Parathyroid adenoma (tissue), 2 donors: ENCODE data around the gene ERCC8.
A peak's percentile ranks its signal among the peaks of the same experiment; 100 is the strongest.

Experiments used
- H2AFZ ChIP-seq: fragments of 300-600 bp; sonication (generic); one replicate; pipeline ENCODE4 v1.7.0; 2017; ENCODE audit warnings: antibody characterized with exemption, mild to moderate bottlenecking
- H3K27ac ChIP-seq: fragments of 300-600 bp; sonication (generic); one replicate; pipeline ENCODE4 v1.7.0; 2017
- H3K27me3 ChIP-seq: fragments of 300-600 bp; sonication (generic); one replicate; pipeline ENCODE4 v1.7.0; 2017; ENCODE audit warnings: low read length; ENCODE audit not compliant: control insufficient read depth, insufficient read depth
- H3K36me3 ChIP-seq: fragments of 300-600 bp; sonication (generic); one replicate; pipeline ENCODE4 v1.7.0; 2017; ENCODE audit warnings: low read length; ENCODE audit not compliant: control insufficient read depth, insufficient read depth
- H3K4me1 ChIP-seq: fragments of 300-600 bp; sonication (generic); one replicate; pipeline ENCODE4 v1.7.0; 2017; ENCODE audit warnings: control low read depth
- H3K4me2 ChIP-seq: fragments of 300-600 bp; sonication (generic); one replicate; pipeline ENCODE4 v1.7.0; 2017; ENCODE audit warnings: low read length
- H3K4me3 ChIP-seq: fragments of 300-600 bp; sonication (generic); one replicate; pipeline ENCODE4 v1.7.0; 2017; ENCODE audit warnings: low read depth, low read length
- H3K79me2 ChIP-seq: fragments of 300-600 bp; sonication (generic); one replicate; pipeline ENCODE4 v1.7.0; 2017; ENCODE audit warnings: control low read depth
- H3K9ac ChIP-seq: fragments of 300-600 bp; sonication (generic); one replicate; pipeline ENCODE4 v1.7.0; 2017; ENCODE audit warnings: mild to moderate bottlenecking
- H3K9me3 ChIP-seq: fragments of 300-600 bp; sonication (generic); one replicate; pipeline ENCODE4 v1.7.0; 2017; ENCODE audit warnings: low read length; ENCODE audit not compliant: control insufficient read depth
- TF ChIP-seq, protein P1 (sequence below): fragments of 300-600 bp; sonication (generic); IDR thresholded peaks from one replicate; pipeline ENCODE4 v1.7.0; 2017; ENCODE audit warnings: antibody characterized with exemption, mild to moderate bottlenecking
- donor health status: primary hyperparathyroidism.

The ERCC8 gene, protein sequence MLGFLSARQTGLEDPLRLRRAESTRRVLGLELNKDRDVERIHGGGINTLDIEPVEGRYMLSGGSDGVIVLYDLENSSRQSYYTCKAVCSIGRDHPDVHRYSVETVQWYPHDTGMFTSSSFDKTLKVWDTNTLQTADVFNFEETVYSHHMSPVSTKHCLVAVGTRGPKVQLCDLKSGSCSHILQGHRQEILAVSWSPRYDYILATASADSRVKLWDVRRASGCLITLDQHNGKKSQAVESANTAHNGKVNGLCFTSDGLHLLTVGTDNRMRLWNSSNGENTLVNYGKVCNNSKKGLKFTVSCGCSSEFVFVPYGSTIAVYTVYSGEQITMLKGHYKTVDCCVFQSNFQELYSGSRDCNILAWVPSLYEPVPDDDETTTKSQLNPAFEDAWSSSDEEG

DNA sequence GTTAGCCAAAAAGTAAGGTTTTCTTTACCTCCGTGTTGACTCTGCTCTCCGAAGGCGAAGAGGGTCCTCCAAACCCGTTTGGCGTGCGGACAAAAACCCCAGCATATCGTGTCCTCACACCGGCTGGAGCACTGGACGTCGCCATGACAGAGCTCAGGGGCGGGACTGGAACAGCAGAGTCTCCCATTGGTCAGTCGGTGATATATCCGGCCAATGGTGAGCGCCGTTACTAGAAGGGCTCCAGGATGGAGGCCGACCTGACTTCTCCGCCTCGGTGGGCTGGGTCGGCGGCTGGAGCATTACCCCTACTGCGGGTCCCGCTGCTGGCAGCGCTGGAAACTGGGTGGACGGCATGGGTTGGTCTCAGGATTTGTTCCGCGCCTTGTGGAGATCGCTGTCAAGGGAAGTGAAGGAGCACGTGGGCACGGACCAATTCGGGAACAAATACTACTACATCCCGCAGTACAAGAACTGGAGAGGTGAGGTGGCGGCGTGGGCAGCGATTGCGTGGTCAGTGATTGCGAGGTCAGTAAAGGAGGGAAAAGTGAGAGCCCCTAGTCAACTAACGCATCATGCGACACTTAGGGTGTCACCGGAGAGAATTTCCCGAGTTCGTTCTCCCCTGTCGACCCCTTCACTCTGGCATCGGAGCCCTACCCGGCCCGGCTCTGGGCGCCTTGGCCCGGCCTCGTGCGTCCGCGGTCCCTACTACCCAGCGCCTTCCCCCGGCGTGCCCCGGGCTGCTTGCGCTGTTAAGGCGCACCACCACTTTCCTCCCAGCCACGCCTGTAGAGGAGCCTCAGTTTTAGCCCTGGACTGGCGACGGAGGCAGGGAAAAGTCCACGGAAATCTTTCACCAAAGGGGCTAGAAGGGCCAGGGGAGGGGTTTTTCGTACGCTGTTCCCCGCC is at the start of gene ERCC8, which contains the start of gene NDUFAF2:
Gene ERCC8, minus strand, starts transcription at position 167 of the 909 bp plus-strand sequence. Its CDS starts 62 bp downstream, at position 105.
Gene NDUFAF2, plus strand, starts transcription at position 302 of the 909 bp plus-strand sequence. Its CDS starts 51 bp downstream, at position 353.
- H3K79me2 ChIP-seq = peaks cover 31% of the 10 kb centered on the region
- no peak within 1 kb of the TSS for H3K9ac ChIP-seq
- TF ChIP-seq, protein P1, sequence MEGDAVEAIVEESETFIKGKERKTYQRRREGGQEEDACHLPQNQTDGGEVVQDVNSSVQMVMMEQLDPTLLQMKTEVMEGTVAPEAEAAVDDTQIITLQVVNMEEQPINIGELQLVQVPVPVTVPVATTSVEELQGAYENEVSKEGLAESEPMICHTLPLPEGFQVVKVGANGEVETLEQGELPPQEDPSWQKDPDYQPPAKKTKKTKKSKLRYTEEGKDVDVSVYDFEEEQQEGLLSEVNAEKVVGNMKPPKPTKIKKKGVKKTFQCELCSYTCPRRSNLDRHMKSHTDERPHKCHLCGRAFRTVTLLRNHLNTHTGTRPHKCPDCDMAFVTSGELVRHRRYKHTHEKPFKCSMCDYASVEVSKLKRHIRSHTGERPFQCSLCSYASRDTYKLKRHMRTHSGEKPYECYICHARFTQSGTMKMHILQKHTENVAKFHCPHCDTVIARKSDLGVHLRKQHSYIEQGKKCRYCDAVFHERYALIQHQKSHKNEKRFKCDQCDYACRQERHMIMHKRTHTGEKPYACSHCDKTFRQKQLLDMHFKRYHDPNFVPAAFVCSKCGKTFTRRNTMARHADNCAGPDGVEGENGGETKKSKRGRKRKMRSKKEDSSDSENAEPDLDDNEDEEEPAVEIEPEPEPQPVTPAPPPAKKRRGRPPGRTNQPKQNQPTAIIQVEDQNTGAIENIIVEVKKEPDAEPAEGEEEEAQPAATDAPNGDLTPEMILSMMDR = no peak
- H3K4me3 ChIP-seq = peak within 1 kb of the TSS; percentile 80
- peak within 1 kb of the TSS; percentile 97 for H3K4me2 ChIP-seq
- no peaks in the 10 kb centered on the region for H3K9me3 ChIP-seq
- no peaks in the 10 kb centered on the region for H3K27me3 ChIP-seq
- H3K4me1 ChIP-seq = no peaks in the 10 kb centered on the region
- H2AFZ ChIP-seq = peak within 1 kb of the TSS; percentile 92
- H3K36me3 ChIP-seq = no peaks in the 10 kb centered on the region
- peak within 1 kb of the TSS; percentile 64 for H3K27ac ChIP-seq

DNA sequence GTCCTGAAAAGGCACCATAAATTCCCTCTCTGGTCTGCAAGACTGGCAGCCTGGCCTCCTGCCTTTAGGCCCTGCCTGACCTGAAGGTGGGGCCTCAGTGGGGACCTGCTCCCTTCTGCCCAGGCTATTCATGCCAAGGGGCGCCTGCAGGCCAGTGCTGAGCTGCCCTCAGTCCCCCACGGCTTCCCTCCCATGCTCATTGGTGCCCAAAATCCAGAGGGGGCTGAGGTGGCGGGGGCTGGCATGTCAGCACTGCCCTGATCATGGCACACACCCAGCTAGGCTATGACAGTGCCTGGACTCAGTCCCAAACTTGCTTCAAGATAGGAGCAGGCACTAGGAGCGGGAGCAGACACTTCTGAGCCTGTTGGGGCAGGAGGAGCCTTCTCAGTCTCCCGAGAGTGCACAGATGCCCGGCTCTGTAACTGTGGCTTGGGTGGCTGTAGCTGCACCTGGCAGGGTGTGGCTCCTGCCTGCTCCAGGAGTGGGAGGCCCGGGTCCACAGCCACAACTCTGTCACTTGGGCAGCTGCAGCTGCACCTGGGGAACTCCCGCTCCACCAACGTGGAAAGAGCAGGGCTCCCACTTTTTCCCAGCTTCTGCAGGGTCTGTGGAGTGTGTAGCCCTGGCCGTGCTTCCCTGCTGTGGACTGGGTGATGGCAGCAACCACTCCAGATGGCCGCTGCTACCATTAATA is 49.2 kb upstream of the ERCC8 start:
- no peaks in the 10 kb centered on the region for H3K4me1 ChIP-seq
- no peaks in the 10 kb centered on the region for H3K9me3 ChIP-seq
- H3K79me2 ChIP-seq = peaks cover 2% of the 10 kb centered on the region
- no peak overlapping the region for H3K27ac ChIP-seq
- TF ChIP-seq, protein P1 = no peak
- no peak overlapping the region for H3K4me2 ChIP-seq
- no peak overlapping the region for H3K9ac ChIP-seq
- H3K27me3 ChIP-seq = no peaks in the 10 kb centered on the region
- H3K36me3 ChIP-seq = no peaks in the 10 kb centered on the region
- H3K4me3 ChIP-seq = no peak overlapping the region
- no peak overlapping the region for H2AFZ ChIP-seq

DNA sequence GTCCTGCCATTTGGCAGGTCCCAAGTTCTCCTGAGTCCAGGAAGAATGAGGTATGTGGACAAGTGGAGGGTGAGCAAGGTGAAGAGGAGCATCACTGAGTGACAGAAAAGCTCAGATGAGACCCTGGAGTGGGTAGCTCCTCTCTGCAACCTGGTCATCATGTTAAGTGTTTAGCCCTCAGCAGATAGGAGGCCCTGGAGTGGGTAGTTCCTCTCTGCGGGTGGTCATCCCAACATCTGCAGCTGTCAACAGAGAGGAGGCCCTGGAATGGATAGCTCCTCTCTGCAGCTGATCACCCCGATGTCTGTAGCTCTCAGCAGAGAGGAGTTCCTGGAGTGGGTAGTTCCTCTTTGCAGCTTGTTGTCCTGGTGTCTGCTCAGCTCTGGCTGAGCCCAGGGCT is 48.6 kb upstream of the ERCC8 start:
- H3K27me3 ChIP-seq = no peaks in the 10 kb centered on the region
- no peak overlapping the region for H2AFZ ChIP-seq
- no peaks in the 10 kb centered on the region for H3K9me3 ChIP-seq
- H3K9ac ChIP-seq = no peak overlapping the region
- peaks cover 2% of the 10 kb centered on the region for H3K79me2 ChIP-seq
- no peaks in the 10 kb centered on the region for H3K36me3 ChIP-seq
- no peak overlapping the region for H3K4me3 ChIP-seq
- no peak overlapping the region for H3K4me2 ChIP-seq
- H3K4me1 ChIP-seq = no peaks in the 10 kb centered on the region
- H3K27ac ChIP-seq = no peak overlapping the region
- TF ChIP-seq, protein P1 = no peak

DNA sequence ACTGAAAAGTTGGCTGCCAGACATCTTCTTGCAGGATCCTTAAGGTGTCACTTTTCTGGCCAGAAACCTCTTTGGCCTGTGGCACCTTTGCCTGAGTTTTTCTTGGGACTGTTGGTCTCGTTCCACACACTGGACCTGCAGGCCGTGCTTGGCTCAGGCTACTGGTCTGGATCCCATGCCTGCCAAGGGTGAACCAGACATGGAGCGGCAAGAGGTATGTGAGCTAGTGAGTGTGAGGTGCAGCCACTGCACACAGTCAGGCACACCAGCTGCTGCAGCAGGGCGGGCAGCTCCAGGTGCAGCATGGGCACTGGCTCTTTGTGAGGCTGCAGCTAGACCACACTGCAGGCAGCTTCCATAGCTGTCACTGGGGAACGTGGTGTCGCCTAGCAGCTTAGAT is 48.0 kb upstream of the ERCC8 start:
- Histone ChIP-seq H3K79me2 (peaks cover 2% of the 10 kb centered on the region), H3K27ac (no peak overlapping the region), H3K4me3 (no peak overlapping the region), H3K9me3 (no peaks in the 10 kb centered on the region), H3K4me1 (no peaks in the 10 kb centered on the region), H3K4me2 (no peak overlapping the region), H2AFZ (no peak overlapping the region), H3K9ac (no peak overlapping the region), H3K27me3 (no peaks in the 10 kb centered on the region), H3K36me3 (no peaks in the 10 kb centered on the region)
- TF ChIP-seq, protein P1 = no peak
